IMR-90 (cell line): ENCODE results near the gene KRTAP5-4. TPM values are rescaled to one million over a fixed set of nuclear protein-coding genes. Genes with fewer than 3 reads are reported as not detected.

ENCODE experiments used
- ATAC-seq: fragments of 200-7000 bp; cut with Tn5 transposase; 2 replicates; pipeline ENCODE4 v1.9.1; 2020; ENCODE audit warnings: low read depth, mild to moderate bottlenecking, moderate library complexity
- BruUV-seq: library from RNA; stranded (reverse); fragments of 400-500 nt; replicated peaks from 2 replicates; lab custom pipeline; 2021; lab: Mats Ljungman, UMichigan
- CTCF ChIA-PET: fragments of 300-600 bp; formaldehyde crosslinking; extraction: SDS; loops from one replicate; lab custom pipeline; 2021; ENCODE audit warnings: antibody characterized with exemption; lab: Yijun Ruan, JAX
- POLR2A ChIA-PET: fragments of 300-600 bp; sonication (Branson Sonifier 250); formaldehyde crosslinking; loops from one replicate; lab custom pipeline; 2022; ENCODE audit warnings: antibody characterized with exemption; ENCODE audit not compliant: unreplicated experiment; lab: Charles Lee
- DNase-seq: peaks from one replicate; pipeline ENCODE4 v3.0.0; 2013
- H2AFZ ChIP-seq: replicated peaks from 2 replicates; pipeline ENCODE3; 2013; ENCODE audit warnings: low read length, mild to moderate bottlenecking; ENCODE audit not compliant: poor library complexity
- H2AK5ac ChIP-seq: 2 replicates; pipeline ENCODE4 v1.6.1; 2013; ENCODE audit warnings: low read depth, low read length, inconsistent platforms
- H2AK9ac ChIP-seq: replicated peaks from 2 replicates; pipeline ENCODE3; 2013; ENCODE audit warnings: mild to moderate bottlenecking, low read depth, low read length, moderate library complexity; ENCODE audit not compliant: poor library complexity
- H2BK120ac ChIP-seq: 2 replicates; pipeline ENCODE4 v1.6.1; 2013; ENCODE audit warnings: low read depth, low read length, inconsistent platforms
- H2BK15ac ChIP-seq: 3 replicates; pipeline ENCODE4 v1.6.1; 2013; ENCODE audit warnings: low read depth, low read length, inconsistent platforms
- H2BK20ac ChIP-seq: 2 replicates; pipeline ENCODE4 v1.6.1; 2013; ENCODE audit warnings: low read depth, mild to moderate bottlenecking, inconsistent platforms, low read length, moderate library complexity
- H2BK5ac ChIP-seq: 2 replicates; pipeline ENCODE4 v1.6.1; 2013; ENCODE audit warnings: mild to moderate bottlenecking, low read depth, low read length, inconsistent platforms; ENCODE audit not compliant: poor library complexity, severe bottlenecking
- H3K14ac ChIP-seq: replicated peaks from 2 replicates; pipeline ENCODE4 v1.6.1; 2013; ENCODE audit warnings: low read depth, low read length, inconsistent platforms
- H3K18ac ChIP-seq: 2 replicates; pipeline ENCODE4 v1.6.1; 2013; ENCODE audit warnings: low read depth, low read length, control low read depth
- H3K23ac ChIP-seq: 2 replicates; pipeline ENCODE4 v1.6.1; 2013; ENCODE audit warnings: low read depth, low read length, inconsistent platforms
- H3K27ac ChIP-seq: 2 replicates; pipeline ENCODE4 v1.5.1; 2013; ENCODE audit warnings: mild to moderate bottlenecking, control low read depth, low read length; ENCODE audit not compliant: insufficient read depth
- H3K27me3 ChIP-seq: 2 replicates; pipeline ENCODE4 v1.6.1; 2013; ENCODE audit warnings: low read length; ENCODE audit not compliant: control insufficient read depth, insufficient read depth
- H3K36me3 ChIP-seq: 2 replicates; pipeline ENCODE4 v1.6.1; 2013; ENCODE audit warnings: low read length, mixed read lengths; ENCODE audit not compliant: control insufficient read depth, insufficient read depth
- H3K4ac ChIP-seq: 2 replicates; pipeline ENCODE4 v1.6.1; 2013; ENCODE audit warnings: low read depth, low read length, inconsistent platforms
- H3K4me1 ChIP-seq: 2 replicates; pipeline ENCODE4 v1.6.1; 2013; ENCODE audit warnings: low read length, mixed read lengths; ENCODE audit not compliant: control insufficient read depth, insufficient read depth
- H3K4me2 ChIP-seq: 2 replicates; pipeline ENCODE4 v1.6.1; 2013; ENCODE audit warnings: low read depth, mild to moderate bottlenecking, control low read depth, low read length, moderate library complexity
- H3K4me3 ChIP-seq: 2 replicates; pipeline ENCODE4 v1.5.1; 2013; ENCODE audit warnings: low read depth, mild to moderate bottlenecking, control low read depth, low read length, moderate library complexity; ENCODE audit not compliant: insufficient read depth
- H3K56ac ChIP-seq: 2 replicates; pipeline ENCODE4 v1.6.1; 2013; ENCODE audit warnings: low read length, inconsistent platforms; ENCODE audit not compliant: insufficient read depth; ENCODE audit errors: extremely low read depth
- H3K79me1 ChIP-seq, 2 experiments: 2 replicates each; pipeline ENCODE4 v1.6.1; 2013; ENCODE audit warnings: low read length in 2 of 2, inconsistent platforms in 1 of 2, low read depth in 1 of 2
- H3K9ac ChIP-seq: 2 replicates; pipeline ENCODE4 v1.6.1; 2013; ENCODE audit warnings: low read depth, low read length, control low read depth
- H3K9me1 ChIP-seq: 2 replicates; pipeline ENCODE4 v1.6.1; 2013; ENCODE audit warnings: low read length, inconsistent platforms; ENCODE audit not compliant: insufficient read depth
- H3K9me3 ChIP-seq: 2 replicates; pipeline ENCODE4 v1.6.1; 2013; ENCODE audit warnings: low read length; ENCODE audit not compliant: control insufficient read depth, insufficient read depth
- H4K20me1 ChIP-seq: 2 replicates; pipeline ENCODE4 v1.6.1; 2013; ENCODE audit warnings: low read length, inconsistent platforms; ENCODE audit not compliant: insufficient read depth
- H4K5ac ChIP-seq: 2 replicates; pipeline ENCODE4 v1.6.1; 2013; ENCODE audit warnings: mild to moderate bottlenecking, low read depth, low read length, control low read depth
- H4K8ac ChIP-seq, 2 experiments: 2 replicates each; pipeline ENCODE4 v1.6.1; 2013; ENCODE audit warnings: low read depth in 2 of 2, low read length in 2 of 2, control low read depth in 1 of 2, inconsistent platforms in 1 of 2
- H4K91ac ChIP-seq: 2 replicates; pipeline ENCODE4 v1.6.1; 2013; ENCODE audit warnings: low read depth, low read length, inconsistent platforms; ENCODE audit not compliant: insufficient read depth
- BHLHE40 ChIP-seq: fragments of 150-350 bp; IDR thresholded peaks from 2 replicates; pipeline ENCODE4 v1.6.1; 2016; ENCODE audit warnings: mild to moderate bottlenecking, low read depth, low read length
- CEBPB ChIP-seq: IDR thresholded peaks from 2 replicates; pipeline ENCODE4 v1.6.1; 2012; ENCODE audit warnings: low read depth, low read length, improper control_type of control experiment
- CHD1 ChIP-seq: IDR thresholded peaks from 2 replicates; pipeline ENCODE4 v1.6.1; 2012; ENCODE audit warnings: low read depth, low read length, improper control_type of control experiment
- MAFK ChIP-seq: IDR thresholded peaks from 2 replicates; pipeline ENCODE4 v1.6.1; 2012; ENCODE audit warnings: low read depth, low read length, improper control_type of control experiment
- MAZ ChIP-seq: IDR thresholded peaks from 2 replicates; pipeline ENCODE4 v1.6.1; 2012; ENCODE audit warnings: low read depth, mild to moderate bottlenecking, low read length, improper control_type of control experiment, moderate library complexity, borderline replicate concordance
- MXI1 ChIP-seq: IDR thresholded peaks from 2 replicates; pipeline ENCODE4 v1.6.1; 2012; ENCODE audit warnings: low read depth, mild to moderate bottlenecking, low read length, moderate library complexity, borderline replicate concordance
- POLR2A ChIP-seq: IDR thresholded peaks from 2 replicates; pipeline ENCODE4 v1.6.1; 2012; ENCODE audit warnings: mild to moderate bottlenecking, low read depth, low read length
- RAD21 ChIP-seq: IDR thresholded peaks from 2 replicates; pipeline ENCODE4 v1.6.1; 2012; ENCODE audit warnings: low read length, improper control_type of control experiment
- RFX5 ChIP-seq: IDR thresholded peaks from 2 replicates; pipeline ENCODE4 v1.8.0; 2012; ENCODE audit warnings: low read depth, mild to moderate bottlenecking, low read length, moderate library complexity
- SMC3 ChIP-seq: fragments of 150-350 bp; IDR thresholded peaks from 2 replicates; pipeline ENCODE4 v1.6.1; 2016; ENCODE audit warnings: low read depth, mild to moderate bottlenecking, antibody characterized with exemption, low read length, moderate library complexity
- WGBS, 2 experiments: methylation state at CpG; one replicate each; pipeline versions ENCODE4 v1.1.5 to v1.1.7; 2013; ENCODE audit warnings: missing lambda C conversion rate in 2 of 2; ENCODE audit not compliant: insufficient read length in 1 of 2; ENCODE audit errors: extremely low coverage in 2 of 2; 5-methylcytosine and 5-hydroxymethylcytosine counted together
- dilution Hi-C: fragments of 300-500 bp; cut with HindIII; formaldehyde crosslinking; loops from one replicate; pipeline ENCODE4 v1.14.3; 2018; ENCODE audit warnings: low sequenced_read_pairs; ENCODE audit not compliant: unreplicated experiment
- in situ Hi-C: fragments of 300-500 bp; cut with MboI; formaldehyde crosslinking; loops from 3 replicates; pipeline ENCODE4 v1.14.3; 2019; ENCODE audit warnings: low sequenced_read_pairs, inconsistent platforms, mixed read lengths
- intact Hi-C: fragments of 100-400 bp; cut with micrococcal nuclease; formaldehyde crosslinking; loops from 2 replicates; pipeline ENCODE4 v1.10.0; 2022
- polyA plus RNA-seq, 3 experiments: library from polyadenylated mRNA; depleted of rRNA; stranded (reverse); fragments of >200 nt; gene quantifications; 2 replicates each; pipeline ENCODE4 v1.2.3, GENCODE V29; 2012; ENCODE audit warnings: low replicate concordance in 1 of 3
- total RNA-seq: library from RNA; depleted of rRNA; stranded (reverse); fragments of >200 nt; gene quantifications from 2 replicates; pipeline ENCODE4 v1.2.3, GENCODE V29; 2012
- TF ChIP-seq, protein P1 (sequence below): fragments of 150-350 bp; IDR thresholded peaks from 2 replicates; pipeline ENCODE4 v1.6.1; 2016; ENCODE audit warnings: low read depth, mild to moderate bottlenecking, low read length, moderate library complexity, borderline replicate concordance
- TF ChIP-seq, protein P2 (sequence below): fragments of 150-350 bp; IDR thresholded peaks from 2 replicates; pipeline ENCODE4 v1.6.1; 2017; ENCODE audit warnings: mild to moderate bottlenecking, antibody characterized with exemption, low read length, low read depth

Gene KRTAP5-4
- total and polyA plus RNA-seq, 2 of the 4 experiments (the other 2 are of a cell fraction) = not detected

DNA sequence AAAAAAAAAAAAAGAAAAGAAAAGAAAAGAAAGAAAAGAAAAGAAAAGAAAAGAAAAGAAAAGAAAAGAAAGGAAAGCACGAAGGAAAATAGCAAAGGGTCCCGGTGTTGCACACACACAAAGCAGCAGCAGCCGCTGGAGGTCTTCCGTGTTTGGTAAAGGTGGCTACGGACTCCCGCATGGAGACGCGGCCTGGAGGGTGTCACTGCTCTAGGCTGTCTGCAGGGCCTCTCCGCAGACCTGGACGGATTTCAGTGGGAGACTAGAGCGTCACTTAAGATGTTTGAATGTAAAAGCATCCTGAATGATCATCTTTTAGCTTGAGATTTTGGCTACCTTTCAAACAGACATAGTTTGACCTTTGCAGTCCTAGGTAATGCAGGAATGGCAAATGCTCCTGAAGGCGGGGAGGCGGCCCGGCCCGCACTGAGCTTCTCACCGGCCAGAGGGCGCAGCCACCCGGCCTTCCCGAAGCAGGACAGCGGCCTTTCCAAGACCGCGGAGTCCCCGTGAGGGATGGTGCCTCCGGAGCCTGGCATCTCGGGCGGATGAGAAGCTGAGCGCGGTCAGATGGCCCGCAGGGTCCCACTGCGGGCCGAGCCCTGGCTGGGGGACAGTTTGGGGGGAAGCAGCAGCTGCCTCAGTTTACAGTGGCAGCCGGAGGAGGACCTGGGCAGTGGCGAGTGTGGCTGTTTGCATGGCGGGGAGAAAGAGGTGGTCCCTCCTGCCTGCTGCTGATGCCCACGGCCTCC, 26.1 kb upstream of the KRTAP5-4 start:
- H4K91ac ChIP-seq = no peak overlapping the region
- no peak overlapping the region for H3K4ac ChIP-seq
- BruUV-seq = no TSS peak
- intact Hi-C loops (no loop called here), dilution Hi-C loops (no loop called here), in situ Hi-C loops (no loop called here)
- no peaks in the 10 kb centered on the region for H3K4me1 ChIP-seq
- H3K23ac ChIP-seq = no peak overlapping the region
- H2BK5ac ChIP-seq = no peak overlapping the region
- CTCF ChIA-PET = no interaction called here
- no peaks in the 10 kb centered on the region for H3K9me3 ChIP-seq
- no peaks in the 10 kb centered on the region for H3K9me1 ChIP-seq
- no peak overlapping the region for H4K8ac ChIP-seq
- TF ChIP-seq, protein P1, sequence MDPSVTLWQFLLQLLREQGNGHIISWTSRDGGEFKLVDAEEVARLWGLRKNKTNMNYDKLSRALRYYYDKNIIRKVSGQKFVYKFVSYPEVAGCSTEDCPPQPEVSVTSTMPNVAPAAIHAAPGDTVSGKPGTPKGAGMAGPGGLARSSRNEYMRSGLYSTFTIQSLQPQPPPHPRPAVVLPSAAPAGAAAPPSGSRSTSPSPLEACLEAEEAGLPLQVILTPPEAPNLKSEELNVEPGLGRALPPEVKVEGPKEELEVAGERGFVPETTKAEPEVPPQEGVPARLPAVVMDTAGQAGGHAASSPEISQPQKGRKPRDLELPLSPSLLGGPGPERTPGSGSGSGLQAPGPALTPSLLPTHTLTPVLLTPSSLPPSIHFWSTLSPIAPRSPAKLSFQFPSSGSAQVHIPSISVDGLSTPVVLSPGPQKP = no peak
- TF ChIP-seq, protein P2, sequence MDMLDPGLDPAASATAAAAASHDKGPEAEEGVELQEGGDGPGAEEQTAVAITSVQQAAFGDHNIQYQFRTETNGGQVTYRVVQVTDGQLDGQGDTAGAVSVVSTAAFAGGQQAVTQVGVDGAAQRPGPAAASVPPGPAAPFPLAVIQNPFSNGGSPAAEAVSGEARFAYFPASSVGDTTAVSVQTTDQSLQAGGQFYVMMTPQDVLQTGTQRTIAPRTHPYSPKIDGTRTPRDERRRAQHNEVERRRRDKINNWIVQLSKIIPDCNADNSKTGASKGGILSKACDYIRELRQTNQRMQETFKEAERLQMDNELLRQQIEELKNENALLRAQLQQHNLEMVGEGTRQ = no peak
- TF ChIP-seq MXI1 = no peak
- no peak for TF ChIP-seq MAFK
- no peak for TF ChIP-seq CHD1
- TF ChIP-seq POLR2A = no peak
- no peak for TF ChIP-seq BHLHE40
- no peak for TF ChIP-seq SMC3
- TF ChIP-seq MAZ = no peak
- TF ChIP-seq RAD21 = no peak
- TF ChIP-seq RFX5 = no peak
- no peak for TF ChIP-seq CEBPB
- no peak overlapping the region for H3K14ac ChIP-seq
- no peak overlapping the region for H2BK15ac ChIP-seq
- no peaks in the 10 kb centered on the region for H4K20me1 ChIP-seq
- no peak overlapping the region for H3K56ac ChIP-seq
- no peak overlapping the region for H3K4me2 ChIP-seq
- no peaks in the 10 kb centered on the region for H3K36me3 ChIP-seq
- H2AK5ac ChIP-seq = no peak overlapping the region
- H3K79me1 ChIP-seq = no peaks in the 10 kb centered on the region
- H3K27me3 ChIP-seq = peaks cover 34% of the 10 kb centered on the region
- POLR2A ChIA-PET = no interaction called here
- 88% methylated on average over 29 of the region's 35 CpGs; no CpG with 5 or more reads in 1 of the 2 experiments for WGBS, 2 experiments
- no peak overlapping the region for H3K27ac ChIP-seq
- DNase-seq (no peak), ATAC-seq (no peak)
- H3K18ac ChIP-seq = no peak overlapping the region
- H4K5ac ChIP-seq = no peak overlapping the region
- H3K9ac ChIP-seq = no peak overlapping the region
- H2BK20ac ChIP-seq = no peak overlapping the region
- no peak overlapping the region for H2AFZ ChIP-seq
- H3K4me3 ChIP-seq = no peak overlapping the region
- H2BK120ac ChIP-seq = no peak overlapping the region
- H2AK9ac ChIP-seq = no peak overlapping the region
